GM18951 (cell line): ENCODE results near the gene GALNT13.

Experiments
- POLR2A ChIP-seq: IDR thresholded peaks from 4 replicates; pipeline ENCODE4 v1.6.1; 2011; ENCODE audit warnings: mild to moderate bottlenecking; ENCODE audit not compliant: insufficient read length, insufficient read depth; ENCODE audit errors: extremely low read depth
- in situ Hi-C: fragments of 300-500 bp; cut with MboI; formaldehyde crosslinking; loops from one replicate; pipeline ENCODE4 v1.12.0; 2022; ENCODE audit warnings: low sequenced_read_pairs, mixed read lengths, inconsistent platforms; ENCODE audit not compliant: unreplicated experiment

The GALNT13 gene

DNA sequence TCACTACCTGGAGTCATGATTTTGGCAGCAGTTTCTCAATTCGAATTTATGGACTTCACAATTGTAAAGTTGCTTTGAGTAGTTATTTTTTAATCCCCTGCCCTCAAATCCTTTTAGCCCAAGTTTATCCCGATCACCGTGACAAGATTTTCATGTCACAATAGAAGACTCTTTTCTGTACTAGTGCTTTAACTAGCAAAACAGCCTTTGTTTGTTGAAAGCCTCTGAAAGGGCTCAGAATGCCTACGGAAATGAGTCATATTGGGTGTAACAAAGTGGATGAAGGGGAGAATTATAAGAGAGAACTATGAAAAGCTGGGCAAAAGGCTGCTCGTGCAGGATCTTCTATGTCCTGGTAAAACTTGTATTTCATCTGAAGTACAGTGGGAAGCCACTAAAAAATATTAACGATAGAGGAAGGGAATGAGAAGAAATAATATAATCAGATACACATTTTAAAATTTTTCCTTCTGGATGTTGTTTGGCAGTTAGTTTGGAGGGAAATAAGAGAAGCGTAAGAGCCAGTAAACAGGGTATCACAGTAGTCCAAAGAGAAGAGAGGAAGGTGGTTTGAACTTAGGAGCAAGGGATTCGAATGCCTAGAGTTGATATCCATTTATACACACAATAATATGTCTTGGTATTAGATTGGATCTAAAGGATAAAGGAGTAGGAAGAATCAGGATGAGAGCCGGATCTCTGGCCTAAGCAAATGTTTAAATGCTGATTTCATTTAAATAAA lies 114.9 kb downstream of the GALNT13 start:
- in situ Hi-C loops = no loop called here
- TF ChIP-seq POLR2A = no peak

GRCh38 chr2:153990771-153991170 lies 119.0 kb downstream of the GALNT13 start:
- TF ChIP-seq POLR2A = no peak
- in situ Hi-C loops = no loop called here

DNA sequence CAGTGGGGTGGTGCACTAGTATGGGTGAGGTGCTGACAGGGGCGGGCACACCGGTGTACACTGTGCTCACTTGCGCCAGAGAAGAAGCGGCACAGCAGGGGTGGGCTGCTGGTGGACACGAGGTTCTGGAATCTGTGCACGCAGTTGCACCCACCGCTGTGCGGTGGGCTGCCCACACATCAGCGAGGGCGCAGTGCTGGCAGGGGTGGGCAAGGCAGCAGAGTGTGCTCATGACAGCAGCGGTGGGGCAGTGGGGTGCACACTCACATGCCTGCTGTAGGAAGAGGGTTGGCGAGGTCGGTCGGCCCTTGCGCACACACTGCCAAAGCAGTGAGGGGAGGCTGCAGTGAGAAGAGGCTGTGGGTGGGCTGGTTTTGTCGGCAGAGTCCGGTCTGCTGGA lies 141.8 kb downstream of the GALNT13 start:
- in situ Hi-C loops = no loop called here

DNA sequence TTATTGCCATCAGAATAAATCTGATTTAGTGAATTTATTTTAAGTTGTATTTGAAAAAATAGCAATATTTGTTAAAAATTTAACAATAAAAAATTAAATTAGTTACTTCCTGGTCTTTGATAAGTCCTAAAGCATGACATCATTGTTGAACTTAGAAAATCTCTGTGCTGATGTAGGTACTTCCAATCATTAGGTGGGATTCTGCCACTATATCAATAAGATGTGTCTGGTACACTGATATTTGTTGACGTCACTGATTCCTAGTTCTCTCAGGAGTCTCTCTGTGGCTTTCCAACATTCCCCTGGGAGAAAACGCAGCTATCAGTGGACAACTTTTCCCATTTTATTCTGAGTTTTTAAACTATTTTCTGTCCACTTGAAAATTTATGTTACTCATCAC lies 143.5 kb downstream of the GALNT13 start:
- in situ Hi-C loops = no loop called here
- TF ChIP-seq POLR2A = no peak

More for the DNA sequence above, 141.8 kb downstream of the GALNT13 start:
- no peak for TF ChIP-seq POLR2A

- no peak for TF ChIP-seq POLR2A
- in situ Hi-C loops = no loop called here
Measured at GRCh38 chr2:154029504-154029903, 157.8 kb downstream of the GALNT13 start.

- no peak for TF ChIP-seq POLR2A
- in situ Hi-C loops = no loop called here
Measured at GRCh38 chr2:154032220-154032619, 160.5 kb downstream of the GALNT13 start.

GRCh38 chr2:154046493-154046892 lies 174.8 kb downstream of the GALNT13 start:
- in situ Hi-C loops = no loop called here
- no peak for TF ChIP-seq POLR2A

- in situ Hi-C loops = no loop called here
- TF ChIP-seq POLR2A = no peak
Measured at GRCh38 chr2:154048905-154049304, 177.2 kb downstream of the GALNT13 start.

GRCh38 chr2:154049561-154049960 lies 177.8 kb downstream of the GALNT13 start:
- in situ Hi-C loops = no loop called here
- TF ChIP-seq POLR2A = no peak

DNA sequence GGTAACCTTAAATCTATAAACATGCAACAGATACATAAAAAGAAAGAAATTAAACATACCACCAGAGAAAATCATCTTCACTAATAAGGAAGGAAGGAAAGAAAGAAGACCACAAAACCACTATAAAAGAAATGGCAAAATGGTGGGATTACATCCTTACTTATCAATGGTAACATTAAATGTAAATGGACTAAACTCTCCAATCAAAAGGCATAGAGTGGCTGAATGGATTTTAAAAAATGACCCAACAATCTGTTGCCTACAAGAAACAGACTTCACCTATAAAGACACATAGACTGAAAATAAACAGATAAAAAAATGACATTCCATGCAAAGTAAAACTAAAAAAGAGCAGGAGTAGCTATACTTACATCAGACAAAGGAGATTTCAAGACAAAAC lies 195.4 kb downstream of the GALNT13 start:
- in situ Hi-C loops = no loop called here

GRCh38 chr2:154078926-154079325 lies 207.2 kb downstream of the GALNT13 start:
- in situ Hi-C loops = no loop called here
- no peak for TF ChIP-seq POLR2A

More for the DNA sequence above, 195.4 kb downstream of the GALNT13 start:
- TF ChIP-seq POLR2A = no peak

DNA sequence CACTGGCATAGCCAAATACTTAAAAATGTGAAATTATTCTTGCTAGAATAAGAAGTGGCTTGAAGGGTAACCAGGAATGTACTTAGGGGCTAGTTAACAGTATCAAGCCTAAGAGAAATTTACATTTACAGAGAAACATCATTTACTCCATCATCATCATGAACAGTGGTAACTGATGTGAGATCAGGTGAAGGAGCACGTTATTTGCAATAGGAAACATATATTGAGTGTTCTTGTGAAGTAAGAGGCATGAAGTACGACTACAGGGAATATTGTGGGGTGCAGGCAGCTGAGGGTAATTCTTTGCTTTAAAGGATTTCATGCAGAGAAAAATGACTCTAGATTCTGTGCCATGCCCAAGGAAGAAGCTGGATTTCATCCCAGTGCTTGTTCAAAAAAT lies 220.8 kb downstream of the GALNT13 start:
- in situ Hi-C loops = no loop called here
- no peak for TF ChIP-seq POLR2A

- no peak for TF ChIP-seq POLR2A
Measured at GRCh38 chr2:154093856-154094255, 222.1 kb downstream of the GALNT13 start.

DNA sequence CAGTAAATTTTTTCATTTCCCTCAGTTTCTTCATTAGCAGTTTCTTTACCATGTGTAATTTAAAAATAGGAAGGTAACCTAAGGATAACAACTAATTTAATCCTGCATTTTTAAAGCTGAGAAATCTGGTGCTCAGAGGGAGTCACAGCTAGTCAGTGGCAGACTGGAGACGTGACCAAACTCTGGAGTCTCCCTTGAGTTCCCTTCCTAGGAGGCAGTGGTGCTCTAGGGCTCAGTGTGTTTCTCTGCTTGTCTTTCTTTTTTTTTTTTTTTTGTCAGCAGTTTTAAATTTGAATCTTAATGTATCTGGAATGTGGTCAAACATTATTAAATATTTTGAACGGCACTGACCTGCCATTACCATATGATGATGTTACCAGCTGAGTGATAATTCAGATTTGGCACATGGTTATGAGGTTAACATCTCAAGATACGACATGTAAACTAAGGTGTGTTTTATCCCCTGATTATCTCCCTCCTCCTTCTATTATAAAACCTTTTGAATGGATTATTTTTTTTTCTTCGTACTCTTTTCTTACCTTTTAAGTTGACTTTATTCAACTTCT lies 226.2 kb downstream of the GALNT13 start:
- TF ChIP-seq POLR2A = no peak
- in situ Hi-C loops = no loop called here

More at GRCh38 chr2:154093856-154094255, 222.1 kb downstream of the GALNT13 start:
- in situ Hi-C loops = no loop called here
